ENCODE measurements around the gene LEKR1. TPM values are rescaled to one million over a fixed set of nuclear protein-coding genes. Genes with fewer than 3 reads are reported as not detected.

Gene LEKR1
- total RNA-seq, 1 experiment from 2014 or later = 1.3 TPM

GRCh38 chr3:156978481-156978961 lies 152.4 kb downstream of the LEKR1 start:
- POLR2A ChIA-PET = no interaction called here
- no peak for DNase-seq (ENCODE audit: unreplicated experiment)
- Mint-ChIP-seq H3K27ac (ENCODE audit: low read depth, unreplicated experiment) (no peak overlapping the region), H3K9me3 (ENCODE audit: unreplicated experiment) (no peaks in the 10 kb centered on the region), H3K4me3 (ENCODE audit: unreplicated experiment) (no peak overlapping the region), H3K27me3 (ENCODE audit: insufficient read depth, unreplicated experiment) (no peaks in the 10 kb centered on the region), H3K36me3 (ENCODE audit: insufficient read depth, unreplicated experiment) (no peaks in the 10 kb centered on the region), H3K4me1 (ENCODE audit: insufficient read depth, unreplicated experiment) (no peaks in the 10 kb centered on the region)
- BruUV-seq (replicated peaks) = no TSS peak
- intact Hi-C loops (cut with micrococcal nuclease) = no loop called here
- TF ChIP-seq CTCF (IDR thresholded peaks at IDR 0.05; ENCODE audit: unreplicated experiment) = no peak
- CTCF ChIA-PET = interaction anchor here (0.7 kb wide), 1 partner anchor 35 kb away, joined by 3 read pairs; no protein-coding TSS in a partner anchor

GRCh38 chr3:156981005-156981404 lies 154.9 kb downstream of the LEKR1 start:
- intact Hi-C loops (cut with micrococcal nuclease) = no loop called here
- ChIA-PET CTCF (no interaction called here), POLR2A (no interaction called here)
- TF ChIP-seq CTCF (IDR thresholded peaks at IDR 0.05; ENCODE audit: unreplicated experiment) = no peak
- Mint-ChIP-seq H3K36me3 (ENCODE audit: insufficient read depth, unreplicated experiment) (no peaks in the 10 kb centered on the region), H3K9me3 (ENCODE audit: unreplicated experiment) (no peaks in the 10 kb centered on the region), H3K4me3 (ENCODE audit: unreplicated experiment) (no peak overlapping the region), H3K4me1 (ENCODE audit: insufficient read depth, unreplicated experiment) (no peaks in the 10 kb centered on the region), H3K27ac (ENCODE audit: low read depth, unreplicated experiment) (no peak overlapping the region), H3K27me3 (ENCODE audit: insufficient read depth, unreplicated experiment) (no peaks in the 10 kb centered on the region)
- no TSS peak for BruUV-seq (replicated peaks)
- peak; percentile 1 for DNase-seq (ENCODE audit: unreplicated experiment)

GRCh38 chr3:156983559-156983958 lies 157.4 kb downstream of the LEKR1 start:
- no peak for TF ChIP-seq CTCF (IDR thresholded peaks at IDR 0.05; ENCODE audit: unreplicated experiment)
- intact Hi-C loops (cut with micrococcal nuclease) = no loop called here
- ChIA-PET CTCF (no interaction called here), POLR2A (no interaction called here)
- Mint-ChIP-seq H3K27ac (ENCODE audit: low read depth, unreplicated experiment) (no peak overlapping the region), H3K36me3 (ENCODE audit: insufficient read depth, unreplicated experiment) (no peaks in the 10 kb centered on the region), H3K27me3 (ENCODE audit: insufficient read depth, unreplicated experiment) (no peaks in the 10 kb centered on the region), H3K4me1 (ENCODE audit: insufficient read depth, unreplicated experiment) (no peaks in the 10 kb centered on the region), H3K9me3 (ENCODE audit: unreplicated experiment) (no peaks in the 10 kb centered on the region), H3K4me3 (ENCODE audit: unreplicated experiment) (no peak overlapping the region)
- no peak for DNase-seq (ENCODE audit: unreplicated experiment)
- BruUV-seq (replicated peaks) = no TSS peak

- Mint-ChIP-seq H3K27ac (ENCODE audit: low read depth, unreplicated experiment) (no peak overlapping the region), H3K36me3 (ENCODE audit: insufficient read depth, unreplicated experiment) (no peaks in the 10 kb centered on the region), H3K27me3 (ENCODE audit: insufficient read depth, unreplicated experiment) (no peaks in the 10 kb centered on the region), H3K4me1 (ENCODE audit: insufficient read depth, unreplicated experiment) (no peaks in the 10 kb centered on the region), H3K4me3 (ENCODE audit: unreplicated experiment) (no peak overlapping the region), H3K9me3 (ENCODE audit: unreplicated experiment) (no peaks in the 10 kb centered on the region)
- TF ChIP-seq CTCF (IDR thresholded peaks at IDR 0.05; ENCODE audit: unreplicated experiment) = no peak
- intact Hi-C loops (cut with micrococcal nuclease) = no loop called here
- no TSS peak for BruUV-seq (replicated peaks)
- no peak for DNase-seq (ENCODE audit: unreplicated experiment)
- ChIA-PET CTCF (no interaction called here), POLR2A (interaction anchor here (0.6 kb wide), 2 partner anchors 12 to 1578 kb away, joined by 3 read pairs; no protein-coding TSS in a partner anchor)
These were observed 159.6 kb downstream of the LEKR1 start for GRCh38 chr3:156985711-156986110.
